ENCODE data around the gene RHBDD1. TPM values are rescaled to one million over a fixed set of nuclear protein-coding genes. Genes with fewer than 3 reads are reported as not detected.

The RHBDD1 gene
- total RNA-seq, 6 donors from 2014 or later: 2.6 to 40.2 (median 14.5) TPM

- no peaks in the 10 kb centered on the region for H3K4me1 ChIP-seq
- DNase-seq (no peak), ATAC-seq (ENCODE audit: low FRiP score in 2 of 2) (no peak)
- no peaks in the 10 kb centered on the region for H3K9me3 ChIP-seq
- H3K27me3 ChIP-seq: no peaks in the 10 kb centered on the region
- no peak overlapping the region for H3K4me3 ChIP-seq
- whole genome bisulfite sequencing, 2 donors: 90 to 92% methylated on average over 3 of the region's 3 CpGs
- TF ChIP-seq EP300 (IDR thresholded peaks at IDR 0.05) (no peak), POLR2A (IDR thresholded peaks at IDR 0.05) (no peak), POLR2AphosphoS5 (IDR thresholded peaks at IDR 0.05) (no peak)
- H3K36me3 ChIP-seq: no peaks in the 10 kb centered on the region
- H3K27ac ChIP-seq: no peak overlapping the region
Observed at GRCh38 chr2:226845386-226846116, 9.7 kb downstream of the RHBDD1 start.

GRCh38 chr2:226847090-226847489 lies 11.2 kb downstream of the RHBDD1 start:
- WGBS, 2 donors: 80 to 86% methylated on average over 1 of the region's 1 CpG
- TF ChIP-seq CTCF (IDR thresholded peaks at IDR 0.05): no peak
- no peak for TF ChIP-seq POLR2A (IDR thresholded peaks at IDR 0.05)
- no peak for TF ChIP-seq POLR2AphosphoS5 (IDR thresholded peaks at IDR 0.05)
- no peak for TF ChIP-seq EP300 (IDR thresholded peaks at IDR 0.05)
- DNase-seq: no peak
- no peaks in the 10 kb centered on the region for H3K27me3 ChIP-seq
- no peaks in the 10 kb centered on the region for H3K9me3 ChIP-seq
- no peaks in the 10 kb centered on the region for H3K4me1 ChIP-seq
- H3K4me3 ChIP-seq: no peak overlapping the region
- no peak overlapping the region for H3K27ac ChIP-seq
- no peaks in the 10 kb centered on the region for H3K36me3 ChIP-seq
- ATAC-seq (ENCODE audit: low FRiP score in 2 of 2): no peak

- ATAC-seq (ENCODE audit: low FRiP score in 2 of 2): no peak
- Histone ChIP-seq H3K27ac (no peak overlapping the region), H3K27me3 (no peaks in the 10 kb centered on the region), H3K4me3 (no peak overlapping the region), H3K36me3 (no peaks in the 10 kb centered on the region), H3K4me1 (no peaks in the 10 kb centered on the region), H3K9me3 (no peaks in the 10 kb centered on the region)
- DNase-seq: no peak
- TF ChIP-seq CTCF (IDR thresholded peaks at IDR 0.05) (no peak), POLR2AphosphoS5 (IDR thresholded peaks at IDR 0.05) (no peak), EP300 (IDR thresholded peaks at IDR 0.05) (no peak), POLR2A (IDR thresholded peaks at IDR 0.05) (no peak)
- 81 to 91% methylated on average over 2 of the region's 2 CpGs for WGBS, 2 donors
Observed at GRCh38 chr2:226847511-226847910, 11.7 kb downstream of the RHBDD1 start.

- Histone ChIP-seq H3K4me3 (no peak overlapping the region), H3K4me1 (no peaks in the 10 kb centered on the region), H3K27ac (no peak overlapping the region), H3K36me3 (no peaks in the 10 kb centered on the region), H3K9me3 (no peaks in the 10 kb centered on the region), H3K27me3 (no peaks in the 10 kb centered on the region)
- WGBS, 2 donors: 81 to 95% methylated on average over 2 of the region's 2 CpGs
- ATAC-seq (ENCODE audit: low FRiP score in 2 of 2) (no peak), DNase-seq (no peak)
- TF ChIP-seq CTCF (IDR thresholded peaks at IDR 0.05): no peak
- no peak for TF ChIP-seq POLR2A (IDR thresholded peaks at IDR 0.05)
- no peak for TF ChIP-seq EP300 (IDR thresholded peaks at IDR 0.05)
- no peak for TF ChIP-seq POLR2AphosphoS5 (IDR thresholded peaks at IDR 0.05)
Observed at GRCh38 chr2:226849349-226849748, 13.5 kb downstream of the RHBDD1 start.

GRCh38 chr2:226850024-226850423 lies 14.2 kb downstream of the RHBDD1 start:
- Histone ChIP-seq H3K9me3 (no peaks in the 10 kb centered on the region), H3K27ac (no peak overlapping the region), H3K4me1 (no peaks in the 10 kb centered on the region), H3K4me3 (no peak overlapping the region), H3K27me3 (no peaks in the 10 kb centered on the region), H3K36me3 (no peaks in the 10 kb centered on the region)
- 69 to 71% methylated on average over 5 of the region's 5 CpGs for WGBS, 2 donors
- TF ChIP-seq EP300 (IDR thresholded peaks at IDR 0.05): no peak
- TF ChIP-seq POLR2A (IDR thresholded peaks at IDR 0.05): no peak
- TF ChIP-seq CTCF (IDR thresholded peaks at IDR 0.05): no peak
- no peak for TF ChIP-seq POLR2AphosphoS5 (IDR thresholded peaks at IDR 0.05)
- ATAC-seq (ENCODE audit: low FRiP score in 2 of 2): no peak
- no peak for DNase-seq
